Activated T-cell treated with anti-CD3 and anti-CD28 coated beads, Interleukin-2, amount 50 U/mL, for 4 hours (primary cell): Measurements from ENCODE around the gene ALDH1A2. TPM values are rescaled to one million over a fixed set of nuclear protein-coding genes. Genes with fewer than 3 reads are reported as not detected.

Experiments used
- ATAC-seq, 2 donors: fragments of 200-7000 bp; cut with Tn5 transposase; one replicate each; pipeline ENCODE4 v1.10.0; 2021
- DNase-seq: peaks from one replicate; pipeline ENCODE4 v3.0.0-alpha.2; 2020
- H3K27me3 Mint-ChIP-seq: one replicate; pipeline ENCODE4 v1.8.0; 2021; ENCODE audit warnings: low read depth, mixed read lengths
- H3K36me3 Mint-ChIP-seq: one replicate; pipeline ENCODE4 v1.8.0; 2022; ENCODE audit warnings: mixed read lengths; ENCODE audit not compliant: insufficient read depth
- H3K4me1 Mint-ChIP-seq: one replicate; pipeline ENCODE4 v1.8.0; 2021; ENCODE audit warnings: low read depth, mixed read lengths
- H3K4me3 Mint-ChIP-seq: one replicate; pipeline ENCODE4 v1.8.0; 2021; ENCODE audit warnings: mild to moderate bottlenecking, moderate library complexity, mixed read lengths
- H3K9me3 Mint-ChIP-seq: one replicate; pipeline ENCODE4 v1.8.0; 2021; ENCODE audit warnings: mixed read lengths
- total RNA-seq, 3 donors: library from RNA; stranded (reverse); gene quantifications; one replicate each; pipeline ENCODE4 v1.2.1, GENCODE V29; 2021

ALDH1A2 gene
- total RNA-seq, 3 donors from 2014 or later, result 0.38 to 2.3 (median 0.53) TPM

DNA sequence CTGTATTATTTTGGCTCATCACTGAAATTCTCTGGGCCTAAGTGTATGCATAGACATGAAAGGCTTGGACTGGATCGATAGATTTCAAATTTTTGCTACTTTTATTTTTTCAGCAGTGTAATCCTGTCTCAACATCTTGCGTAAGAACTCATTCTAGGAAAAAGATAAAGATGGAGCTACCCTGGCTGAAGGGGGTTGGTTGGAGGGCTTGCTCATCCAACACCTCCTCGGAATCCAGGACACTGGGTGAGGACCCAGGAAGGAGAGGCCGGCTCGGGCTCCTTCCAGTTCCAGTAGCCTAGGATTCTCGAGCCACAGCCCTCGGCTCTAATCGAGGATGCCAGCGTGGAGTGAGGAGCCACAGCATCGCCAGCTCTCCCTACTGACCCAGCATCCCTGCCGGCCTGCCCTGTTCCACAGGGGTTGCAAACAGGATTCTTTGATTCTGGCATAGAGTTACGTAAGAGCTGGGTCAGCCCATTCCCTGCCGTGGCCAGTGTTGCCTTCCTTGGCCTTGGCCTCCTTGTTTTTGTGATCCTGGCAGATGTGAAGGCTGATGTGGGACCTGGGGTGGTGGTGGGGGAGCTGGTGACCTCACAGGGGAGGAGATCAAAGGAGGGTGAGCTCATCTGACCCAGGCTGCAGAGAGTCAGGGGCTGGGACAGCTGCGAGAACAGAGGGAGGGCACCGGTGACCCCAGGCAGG, 149.5 kb downstream of the ALDH1A2 start:
- H3K36me3 Mint-ChIP-seq, result no peaks in the 10 kb centered on the region
- ATAC-seq (no peak), DNase-seq (no peak)
- H3K4me1 Mint-ChIP-seq, result no peaks in the 10 kb centered on the region
- H3K27me3 Mint-ChIP-seq, result peaks cover 5% of the 10 kb centered on the region
- H3K9me3 Mint-ChIP-seq, result no peaks in the 10 kb centered on the region
- no peak overlapping the region for H3K4me3 Mint-ChIP-seq

DNA sequence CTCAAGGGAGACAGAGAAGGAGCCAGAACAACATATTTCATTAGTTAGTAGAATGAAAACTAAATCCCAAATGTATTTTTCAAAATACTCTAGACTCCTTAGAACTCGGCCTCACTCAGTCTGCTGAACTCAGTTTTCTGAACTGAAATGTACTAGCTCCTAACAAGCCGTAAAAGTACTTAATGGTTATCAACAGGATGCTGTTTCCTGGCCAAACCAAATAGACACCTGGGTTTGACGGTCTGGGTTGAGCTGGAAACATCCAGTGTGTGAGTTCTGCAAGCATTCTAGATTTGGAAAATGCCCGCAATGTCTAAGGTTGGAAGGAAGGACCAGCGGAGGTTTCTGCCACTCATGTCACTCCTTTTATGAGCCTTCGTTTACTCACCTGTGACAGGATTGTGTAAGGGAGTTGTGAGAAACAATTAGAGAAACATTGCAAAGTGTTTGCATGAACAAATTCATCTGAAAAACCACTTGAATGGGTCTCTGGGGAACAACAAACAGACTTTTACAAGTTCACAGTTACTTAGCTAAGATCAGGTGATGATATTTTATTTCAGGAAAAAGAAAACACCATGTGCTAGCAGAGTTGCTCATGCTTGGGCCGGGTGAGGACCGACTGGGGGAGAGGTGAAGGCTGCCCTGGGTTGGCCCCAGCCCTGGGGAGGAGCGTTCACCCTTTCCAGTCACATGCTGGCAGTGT, 151.0 kb downstream of the ALDH1A2 start:
- DNase-seq (no peak), ATAC-seq (no peak)
- no peaks in the 10 kb centered on the region for H3K9me3 Mint-ChIP-seq
- H3K27me3 Mint-ChIP-seq, result peaks cover 11% of the 10 kb centered on the region
- no peaks in the 10 kb centered on the region for H3K4me1 Mint-ChIP-seq
- no peaks in the 10 kb centered on the region for H3K36me3 Mint-ChIP-seq
- H3K4me3 Mint-ChIP-seq, result no peak overlapping the region

DNA sequence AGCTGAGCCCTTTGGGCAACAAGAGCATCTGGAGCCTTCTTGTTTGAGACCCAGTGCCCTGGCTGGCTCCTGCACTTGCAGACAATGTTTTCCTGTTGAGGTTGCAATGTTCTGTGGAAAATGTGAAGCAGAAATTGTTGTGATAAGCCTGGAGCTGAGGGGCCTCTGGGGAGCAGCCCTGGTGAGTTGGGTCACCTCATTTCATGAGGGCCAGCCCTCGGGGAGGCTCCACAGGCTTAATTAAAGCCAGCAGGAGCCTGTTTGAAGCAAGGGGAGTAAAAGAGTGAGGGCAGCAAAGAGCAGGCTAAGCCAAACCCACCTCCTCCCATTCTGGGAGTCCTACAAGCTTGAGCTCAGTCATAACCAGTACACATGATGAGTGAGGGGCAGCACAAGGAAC, 154.3 kb downstream of the ALDH1A2 start:
- no peaks in the 10 kb centered on the region for H3K36me3 Mint-ChIP-seq
- H3K4me1 Mint-ChIP-seq, result no peaks in the 10 kb centered on the region
- ATAC-seq (no peak), DNase-seq (no peak)
- peaks cover 22% of the 10 kb centered on the region for H3K27me3 Mint-ChIP-seq
- H3K4me3 Mint-ChIP-seq, result no peak overlapping the region
- H3K9me3 Mint-ChIP-seq, result no peaks in the 10 kb centered on the region

DNA sequence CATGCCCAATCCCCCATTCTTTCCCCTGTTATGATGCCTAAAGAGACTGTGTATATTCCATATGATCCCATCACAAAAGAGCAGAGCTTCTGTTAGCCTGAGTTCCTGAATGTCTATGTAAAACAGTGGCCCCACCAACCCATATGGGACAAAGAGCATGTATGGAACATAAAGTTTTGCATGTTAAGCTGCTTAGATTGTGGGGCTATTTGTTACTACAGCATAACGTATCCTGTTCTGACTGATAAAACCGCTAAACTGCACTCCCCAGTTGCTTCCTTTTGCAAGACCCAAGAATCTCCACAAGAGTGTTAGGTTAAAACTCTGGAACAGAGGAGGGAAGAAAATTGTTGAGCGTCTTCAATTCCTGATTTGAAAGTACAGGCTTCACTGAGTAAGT, 154.8 kb downstream of the ALDH1A2 start:
- no peaks in the 10 kb centered on the region for H3K36me3 Mint-ChIP-seq
- H3K27me3 Mint-ChIP-seq, result peaks cover 20% of the 10 kb centered on the region
- ATAC-seq (no peak), DNase-seq (no peak)
- no peaks in the 10 kb centered on the region for H3K9me3 Mint-ChIP-seq
- H3K4me3 Mint-ChIP-seq, result no peak overlapping the region
- H3K4me1 Mint-ChIP-seq, result no peaks in the 10 kb centered on the region

DNA sequence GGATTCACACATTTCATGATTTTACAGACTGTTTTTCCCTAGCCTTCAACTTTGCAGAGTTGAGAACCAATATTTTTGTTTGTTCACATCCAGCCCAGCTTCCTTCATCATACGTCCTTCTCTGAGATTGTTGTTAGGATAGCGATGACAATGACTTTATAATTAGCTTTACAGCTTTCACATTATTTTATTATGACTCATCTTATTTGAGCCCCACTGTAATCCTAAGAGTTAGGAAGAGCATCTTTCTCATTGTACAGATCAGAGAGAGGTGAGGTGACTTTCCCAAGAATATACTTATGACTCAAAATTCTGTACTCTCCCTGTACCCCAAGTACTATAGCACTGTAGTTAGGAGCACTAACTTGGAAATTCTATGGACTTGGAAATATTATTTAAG, 156.1 kb downstream of the ALDH1A2 start:
- DNase-seq (no peak), ATAC-seq (no peak)
- H3K4me1 Mint-ChIP-seq, result no peaks in the 10 kb centered on the region
- no peak overlapping the region for H3K4me3 Mint-ChIP-seq
- H3K36me3 Mint-ChIP-seq, result no peaks in the 10 kb centered on the region
- H3K9me3 Mint-ChIP-seq, result no peaks in the 10 kb centered on the region
- H3K27me3 Mint-ChIP-seq, result peaks cover 24% of the 10 kb centered on the region

DNA sequence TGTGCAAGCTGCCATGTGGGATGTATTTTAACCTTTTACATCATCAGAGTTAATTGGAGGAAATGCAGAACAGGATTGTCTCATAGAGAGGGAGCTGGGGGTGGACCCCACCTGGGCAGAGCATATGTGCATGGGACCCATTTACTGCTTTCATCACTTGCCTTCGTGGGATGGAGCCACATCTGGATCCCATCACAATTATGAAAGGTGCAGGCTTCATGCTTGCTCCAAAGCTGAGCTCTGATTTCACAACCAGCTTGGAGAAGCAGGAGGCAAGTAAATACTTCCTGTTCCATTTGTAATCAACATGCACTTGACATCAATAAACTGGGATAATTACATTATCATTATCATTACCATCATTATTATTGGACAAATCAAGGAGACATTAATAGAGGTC, 161.9 kb downstream of the ALDH1A2 start:
- Mint-ChIP-seq H3K4me3 (no peak overlapping the region), H3K36me3 (no peaks in the 10 kb centered on the region), H3K27me3 (peaks cover 23% of the 10 kb centered on the region), H3K4me1 (no peaks in the 10 kb centered on the region), H3K9me3 (no peaks in the 10 kb centered on the region)
- no peak for DNase-seq
- no peak for ATAC-seq

Other genes with a start within 250 kb of the ALDH1A2 start
- under 1 TPM; 0.26 to 0.99 (median 0.60) TPM for gene AQP9, start 72.7 kb upstream of the ALDH1A2 start, total RNA-seq